H1 (cell line): Measurements from ENCODE around the gene RYK. TPM values are rescaled to one million over a fixed set of nuclear protein-coding genes. Genes with fewer than 3 reads are reported as not detected.

Source experiments
- CTCF ChIA-PET: fragments of 300-600 bp; sonication (Branson Sonifier 250); formaldehyde crosslinking; loops from one replicate; lab custom pipeline; 2021; ENCODE audit not compliant: partially characterized antibody; lab: Charles Lee
- POLR2A ChIA-PET: fragments of 300-600 bp; sonication (Branson Sonifier 250); formaldehyde crosslinking; loops from one replicate; lab custom pipeline; 2021; ENCODE audit warnings: inconsistent platforms; ENCODE audit not compliant: partially characterized antibody; lab: Charles Lee
- DNase-seq, 2 experiments: peaks; one replicate each; pipeline versions ENCODE4 v3.0.0 to v3.0.0-alpha.2; 2010 to 2022; ENCODE audit warnings: low spot score in 2 of 2, low read depth in 1 of 2, mixed read lengths in 1 of 2
- FAIRE-seq: peaks from 2 replicates; lab custom pipeline; 2011; peaks lifted over from hg19 to GRCh38; lab: Jason Lieb, UNC
- H2AFZ ChIP-seq: 2 replicates; pipeline ENCODE4 v1.8.1; 2012; ENCODE audit warnings: low read length, inconsistent platforms
- H2AK5ac ChIP-seq: 2 replicates; pipeline ENCODE4 v1.6.1; 2013; ENCODE audit warnings: low read depth, low read length
- H2BK120ac ChIP-seq: replicated peaks from 2 replicates; pipeline ENCODE3; 2013; ENCODE audit warnings: low read depth, low read length, inconsistent platforms
- H2BK12ac ChIP-seq: 2 replicates; pipeline ENCODE4 v1.6.1; 2013; ENCODE audit warnings: low read depth, low read length
- H2BK15ac ChIP-seq: 2 replicates; pipeline ENCODE4 v1.6.1; 2013; ENCODE audit warnings: low read length
- H2BK20ac ChIP-seq: 2 replicates; pipeline ENCODE4 v1.6.1; 2013; ENCODE audit warnings: low read length
- H2BK5ac ChIP-seq: 2 replicates; pipeline ENCODE4 v1.6.1; 2013; ENCODE audit warnings: low read depth, low read length
- H3K14ac ChIP-seq: 2 replicates; pipeline ENCODE4 v1.6.1; 2013; ENCODE audit warnings: inconsistent platforms; ENCODE audit not compliant: insufficient read length
- H3K18ac ChIP-seq: 2 replicates; pipeline ENCODE4 v1.6.1; 2013; ENCODE audit warnings: low read length; ENCODE audit errors: extremely low read depth
- H3K23ac ChIP-seq: 2 replicates; pipeline ENCODE4 v1.6.1; 2013; ENCODE audit warnings: inconsistent platforms; ENCODE audit not compliant: insufficient read length
- H3K23me2 ChIP-seq: 2 replicates; pipeline ENCODE4 v1.6.1; 2013; ENCODE audit warnings: low read depth, low read length
- H3K27ac ChIP-seq: 2 replicates; pipeline ENCODE4 v1.6.1; 2011; ENCODE audit warnings: low read depth, low read length, inconsistent platforms
- H3K27me3 ChIP-seq, 4 experiments: replicated peaks in 1 of 4; 1 replicate in 1 of 4; 2 replicates in 3 of 4; pipeline versions ENCODE4 v1.6.1 to v1.8.1; 2011 to 2013; ENCODE audit warnings: low read length in 3 of 4, mild to moderate bottlenecking in 3 of 4, inconsistent platforms in 2 of 4, mixed read lengths in 2 of 4, moderate library complexity in 1 of 4; ENCODE audit not compliant: control insufficient read depth in 3 of 4, insufficient read depth in 3 of 4; ENCODE audit errors: extremely low read depth in 1 of 4
- H3K36me3 ChIP-seq, 4 experiments: 2 replicates each; pipeline versions ENCODE4 v1.6.1 to v1.8.1; 2011 to 2013; ENCODE audit warnings: mild to moderate bottlenecking in 4 of 4, low read length in 3 of 4, moderate library complexity in 2 of 4, control low read depth in 1 of 4, inconsistent platforms in 1 of 4; ENCODE audit not compliant: insufficient read depth in 4 of 4, control insufficient read depth in 2 of 4
- H3K4ac ChIP-seq: replicated peaks from 2 replicates; pipeline ENCODE3; 2013; ENCODE audit warnings: low read length, low read depth, mixed read lengths, inconsistent platforms; ENCODE audit not compliant: insufficient read length
- H3K4me1 ChIP-seq, 4 experiments: replicated peaks in 1 of 4; 1 replicate in 1 of 4; 2 replicates in 3 of 4; pipeline versions ENCODE4 v1.6.1 to v1.8.1; 2011 to 2013; ENCODE audit warnings: low read length in 3 of 4, inconsistent platforms in 2 of 4, mixed read lengths in 1 of 4; ENCODE audit not compliant: insufficient read depth in 4 of 4, control insufficient read depth in 3 of 4
- H3K4me2 ChIP-seq, 2 experiments: 2 replicates each; pipeline versions ENCODE4 v1.6.1 to v1.8.1; 2011 to 2013; ENCODE audit warnings: low read depth in 2 of 2, low read length in 2 of 2, control low read depth in 1 of 2, inconsistent platforms in 1 of 2, mild to moderate bottlenecking in 1 of 2; ENCODE audit not compliant: insufficient read depth in 1 of 2
- H3K4me3 ChIP-seq, 4 experiments: fragments of 200-600, 300-600 bp in 1 of 4; sonication (generic), shearing (Covaris generic), sonication (Bioruptor Twin) in 1 of 4; 2 replicates each; pipeline versions ENCODE4 v1.5.1 to v1.8.1; 2011 to 2016; ENCODE audit warnings: low read length in 4 of 4, low read depth in 3 of 4, control low read depth in 2 of 4, inconsistent platforms in 2 of 4, mild to moderate bottlenecking in 2 of 4, mixed read lengths in 1 of 4, moderate library complexity in 1 of 4; ENCODE audit not compliant: insufficient read depth in 2 of 4; ENCODE audit errors: extremely low read depth in 1 of 4
- H3K56ac ChIP-seq: replicated peaks from 2 replicates; pipeline ENCODE3; 2013; ENCODE audit warnings: low read depth, mild to moderate bottlenecking, mixed read lengths, low read length, inconsistent platforms; ENCODE audit not compliant: insufficient read length
- H3K79me1 ChIP-seq: 2 replicates; pipeline ENCODE4 v1.6.1; 2013; ENCODE audit warnings: low read depth, low read length, control low read depth
- H3K79me2 ChIP-seq, 2 experiments: 2 replicates each; pipeline versions ENCODE4 v1.6.1 to v1.8.1; 2012 to 2013; ENCODE audit warnings: low read length in 2 of 2, mild to moderate bottlenecking in 2 of 2, inconsistent platforms in 1 of 2; ENCODE audit not compliant: insufficient read depth in 2 of 2, control insufficient read depth in 1 of 2
- H3K9ac ChIP-seq, 4 experiments: replicated peaks in 1 of 4; 1 replicate in 1 of 4; 2 replicates in 3 of 4; pipeline versions ENCODE4 v1.6.1 to v1.8.1; 2011 to 2013; ENCODE audit warnings: low read depth in 3 of 4, low read length in 3 of 4, control low read depth in 2 of 4, mild to moderate bottlenecking in 2 of 4, moderate library complexity in 2 of 4, inconsistent platforms in 1 of 4; ENCODE audit errors: extremely low read depth in 1 of 4
- H3K9me3 ChIP-seq, 2 experiments: 2 replicates each; pipeline versions ENCODE4 v1.6.1 to v1.8.1; 2012 to 2013; ENCODE audit warnings: mild to moderate bottlenecking in 2 of 2, moderate library complexity in 2 of 2, control low read depth in 1 of 2, inconsistent platforms in 1 of 2, low read depth in 1 of 2, low read length in 1 of 2, mixed read lengths in 1 of 2; ENCODE audit not compliant: insufficient read depth in 2 of 2
- H4K20me1 ChIP-seq, 2 experiments: replicated peaks in 1 of 2; 2 replicates each; pipeline versions ENCODE3 to v1.8.1; 2011 to 2013; ENCODE audit warnings: inconsistent platforms in 2 of 2, low read length in 2 of 2, mild to moderate bottlenecking in 1 of 2; ENCODE audit not compliant: insufficient read depth in 2 of 2, control insufficient read depth in 1 of 2
- H4K5ac ChIP-seq: 2 replicates; pipeline ENCODE4 v1.6.1; 2013; ENCODE audit warnings: low read length, low read depth, mixed read lengths, inconsistent platforms; ENCODE audit not compliant: insufficient read length
- H4K8ac ChIP-seq: 2 replicates; pipeline ENCODE4 v1.8.0; 2013; ENCODE audit warnings: mild to moderate bottlenecking, moderate library complexity, low read length, inconsistent platforms; ENCODE audit not compliant: insufficient read depth; ENCODE audit errors: extremely low read depth
- H4K91ac ChIP-seq: replicated peaks from 2 replicates; pipeline ENCODE3; 2013; ENCODE audit warnings: low read length, mixed read lengths, inconsistent platforms; ENCODE audit not compliant: insufficient read length
- GABPA ChIP-seq: IDR thresholded peaks from 2 replicates; pipeline ENCODE4 v1.6.1; 2011; ENCODE audit warnings: mild to moderate bottlenecking, low read length, moderate library complexity, borderline replicate concordance; ENCODE audit not compliant: insufficient read depth
- KDM4A ChIP-seq: IDR thresholded peaks from one replicate; pipeline ENCODE4 v1.7.1; 2012; ENCODE audit warnings: low read depth, mild to moderate bottlenecking, moderate library complexity, low read length, inconsistent platforms; ENCODE audit not compliant: severe bottlenecking
- POLR2A ChIP-seq, 2 experiments: IDR thresholded peaks; 1 replicate in 1 of 2; 2 replicates in 1 of 2; pipeline ENCODE4 v1.6.1; 2011; ENCODE audit warnings: low read depth in 2 of 2, low read length in 2 of 2, mild to moderate bottlenecking in 2 of 2; ENCODE audit errors: control extremely low read depth in 1 of 2
- SAP30 ChIP-seq: fragments of 300-600 bp; sonication (generic); IDR thresholded peaks from 2 replicates; pipeline ENCODE4 v1.7.1; 2012; ENCODE audit warnings: low read length, moderate library complexity, mild to moderate bottlenecking, inconsistent platforms; ENCODE audit not compliant: insufficient read depth, insufficient replicate concordance
- SIRT6 ChIP-seq: IDR thresholded peaks from one replicate; pipeline ENCODE4 v1.7.1; 2012; ENCODE audit warnings: low read length, inconsistent platforms
- SP4 ChIP-seq: IDR thresholded peaks from 2 replicates; pipeline ENCODE4 v1.6.1; 2012; ENCODE audit warnings: low read length, inconsistent platforms
- WGBS, 2 experiments: shearing (Covaris generic) in 1 of 2; methylation state at CpG; one replicate each; pipeline versions ENCODE4 v1.1.6 to v1.1.7; 2013 to 2015; ENCODE audit warnings: low lambda C conversion rate in 2 of 2, mixed read lengths in 2 of 2, inconsistent platforms in 1 of 2, low coverage in 1 of 2, missing lambda C conversion rate in 1 of 2; ENCODE audit not compliant: insufficient replicate concordance in 2 of 2, insufficient coverage in 1 of 2, insufficient read length in 1 of 2; ENCODE audit errors: extremely low coverage in 1 of 2, missing lambda C conversion rate in 1 of 2; 5-methylcytosine and 5-hydroxymethylcytosine counted together
- polyA plus RNA-seq, 7 experiments: library from polyadenylated mRNA; depleted of rRNA in 3 of 7; stranded (reverse) in 5 of 7; unstranded in 2 of 7; fragments of >200 nt in 5 of 7; fragments of 200-250 nt in 2 of 7; gene quantifications; 1 replicate in 5 of 7; 2 replicates in 1 of 7; 4 replicates in 1 of 7; pipeline versions ENCODE4 v1.2.1 to v1.2.3, GENCODE V29; 2011 to 2013; ENCODE audit warnings: missing spikeins in 2 of 7, mixed read lengths in 2 of 7
- total RNA-seq: library from RNA; stranded (reverse); fragmentation: NEBNext Ultra II Directional; extraction: Animal tissue kit (Norgen Biotek cat#: 25700); gene quantifications from 2 replicates; pipeline ENCODE4 v1.2.1, GENCODE V29; 2021

Gene RYK
- total and polyA plus RNA-seq, 2 of the 8 experiments (the other 6 are each of a cell fraction or from before 2014, with no cell fraction given): 30.5 to 63.8 TPM

DNA sequence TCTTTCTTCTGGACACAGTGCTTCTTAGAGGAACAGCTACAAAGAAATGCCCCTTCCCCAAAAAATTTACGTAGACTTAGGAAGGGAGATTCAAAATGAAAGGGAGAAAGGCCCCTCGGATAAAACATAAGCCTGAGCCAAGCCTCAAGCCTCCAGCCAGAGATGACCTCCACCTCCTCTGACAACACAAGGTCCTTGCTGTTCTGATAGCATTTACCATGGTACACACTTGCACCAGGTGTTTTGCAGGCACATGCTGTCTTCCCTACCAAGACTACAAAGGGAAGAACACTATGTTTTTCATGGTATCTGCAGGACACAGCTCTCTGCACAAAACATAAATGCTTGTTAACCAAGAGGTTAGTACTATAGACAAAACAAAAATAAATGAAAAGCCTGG lies 27.8 kb downstream of the RYK start:
- no peak overlapping the region for H3K9ac ChIP-seq
- DNase-seq (no peak), FAIRE-seq (no peak)
- ChIA-PET POLR2A (interaction anchor here (1.4 kb wide), 1 partner anchor 27 kb away, joined by 4 read pairs; the partner anchor contains the start of gene RYK), CTCF (interaction anchor here (0.7 to 8.8 kb wide), 4 partner anchors 10 to 89 kb away, joined by 3 to 88 read pairs (median 12); no protein-coding TSS in a partner anchor)
- peaks cover 0 to 5% (median 2%) of the 10 kb centered on the region in 4 experiments; a peak in 3 of 8 replicates for H3K36me3 ChIP-seq
- no peak overlapping the region for H2BK20ac ChIP-seq
- no peak overlapping the region for H3K56ac ChIP-seq
- no peak overlapping the region for H4K5ac ChIP-seq
- no peak overlapping the region for H3K4me2 ChIP-seq
- H2AFZ ChIP-seq: no peak overlapping the region
- H2BK5ac ChIP-seq: no peak overlapping the region
- no peak overlapping the region for H4K91ac ChIP-seq
- no peaks in the 10 kb centered on the region for H3K23me2 ChIP-seq
- H3K4me1 ChIP-seq: peaks cover 0 to 5% (median 0%) of the 10 kb centered on the region in 4 experiments; a peak in 1 of 7 replicates
- no peak for TF ChIP-seq SAP30
- TF ChIP-seq GABPA: no peak
- TF ChIP-seq SIRT6: no peak
- TF ChIP-seq POLR2A (IDR thresholded peaks at IDR 0.05; ENCODE audit: control extremely low read depth in 1 of 2, low read depth in 2 of 2, low read length in 2 of 2): no peak
- no peak for TF ChIP-seq SP4
- TF ChIP-seq KDM4A: no peak
- H3K18ac ChIP-seq: no peak overlapping the region
- H3K14ac ChIP-seq: no peak overlapping the region
- H2BK15ac ChIP-seq: no peak overlapping the region
- no peak overlapping the region for H3K4me3 ChIP-seq
- no peak overlapping the region for H2AK5ac ChIP-seq
- no peak overlapping the region for H2BK120ac ChIP-seq
- no peaks in the 10 kb centered on the region for H3K27me3 ChIP-seq
- no peak overlapping the region for H4K8ac ChIP-seq
- 80% methylated on average over 2 of the region's 2 CpGs; no CpG with 5 or more reads in 1 of the 2 experiments for WGBS, 2 experiments
- H4K20me1 ChIP-seq: peaks cover 0 to 8% of the 10 kb centered on the region in 2 experiments
- no peak overlapping the region for H2BK12ac ChIP-seq
- H3K9me3 ChIP-seq: no peaks in the 10 kb centered on the region
- no peak overlapping the region for H3K27ac ChIP-seq
- H3K79me1 ChIP-seq: peaks cover 8% of the 10 kb centered on the region
- no peak overlapping the region for H3K4ac ChIP-seq
- no peak overlapping the region for H3K23ac ChIP-seq
- peaks cover 4 to 72% of the 10 kb centered on the region in 2 experiments for H3K79me2 ChIP-seq
